NCI-H526 treated with DMSO at 0.1 percent for 48 hours (cell line): ENCODE data around the gene CERS6.
"Not testable (repeated sequence)": the region's sequence is repeated elsewhere in the genome, so short reads cannot be mapped to it uniquely, and the experiment has no call there.

Source experiments
- DNase-seq: peaks from one replicate; lab custom pipeline; 2025; lab: John Stamatoyannopoulos, UW

CERS6 gene

GRCh38 chr2:168501466-168502065, 45.5 kb downstream of the CERS6 start:
- DNase-seq, result no peak

GRCh38 chr2:168502852-168503251, 46.8 kb downstream of the CERS6 start:
- DNase-seq, result not testable (repeated sequence)

DNA sequence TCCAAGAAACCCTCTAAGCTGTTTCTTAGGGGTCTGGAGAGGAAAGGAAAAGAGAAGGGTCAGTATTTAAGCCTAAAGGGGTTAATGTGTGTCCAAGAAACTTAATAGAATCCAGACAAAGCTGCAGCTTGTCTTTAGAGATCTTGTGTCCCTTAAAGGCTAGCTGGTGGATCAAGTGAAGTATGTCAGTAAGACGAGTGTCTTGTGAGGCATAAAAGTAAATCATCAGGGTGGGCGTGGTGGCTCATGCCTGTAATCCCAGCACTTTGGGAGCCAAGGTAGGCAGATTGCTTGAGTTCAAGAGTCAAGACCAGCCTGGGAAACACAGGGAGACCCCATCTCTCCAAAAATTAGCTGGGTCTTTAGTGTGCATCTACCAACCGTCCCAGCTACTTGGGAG, 47.8 kb downstream of the CERS6 start:
- no peak for DNase-seq

- DNase-seq, result no peak
Observed at GRCh38 chr2:168504323-168504722, 48.3 kb downstream of the CERS6 start.

GRCh38 chr2:168510125-168510756, 54.2 kb downstream of the CERS6 start:
- no peak for DNase-seq

- no peak for DNase-seq
Observed at GRCh38 chr2:168514692-168515091, 58.6 kb downstream of the CERS6 start.

GRCh38 chr2:168515502-168515901, 59.4 kb downstream of the CERS6 start:
- DNase-seq, result no peak

- no peak for DNase-seq
Observed at GRCh38 chr2:168517816-168518215, 61.7 kb downstream of the CERS6 start.

GRCh38 chr2:168518555-168519066, 62.5 kb downstream of the CERS6 start:
- DNase-seq, result no peak

DNA sequence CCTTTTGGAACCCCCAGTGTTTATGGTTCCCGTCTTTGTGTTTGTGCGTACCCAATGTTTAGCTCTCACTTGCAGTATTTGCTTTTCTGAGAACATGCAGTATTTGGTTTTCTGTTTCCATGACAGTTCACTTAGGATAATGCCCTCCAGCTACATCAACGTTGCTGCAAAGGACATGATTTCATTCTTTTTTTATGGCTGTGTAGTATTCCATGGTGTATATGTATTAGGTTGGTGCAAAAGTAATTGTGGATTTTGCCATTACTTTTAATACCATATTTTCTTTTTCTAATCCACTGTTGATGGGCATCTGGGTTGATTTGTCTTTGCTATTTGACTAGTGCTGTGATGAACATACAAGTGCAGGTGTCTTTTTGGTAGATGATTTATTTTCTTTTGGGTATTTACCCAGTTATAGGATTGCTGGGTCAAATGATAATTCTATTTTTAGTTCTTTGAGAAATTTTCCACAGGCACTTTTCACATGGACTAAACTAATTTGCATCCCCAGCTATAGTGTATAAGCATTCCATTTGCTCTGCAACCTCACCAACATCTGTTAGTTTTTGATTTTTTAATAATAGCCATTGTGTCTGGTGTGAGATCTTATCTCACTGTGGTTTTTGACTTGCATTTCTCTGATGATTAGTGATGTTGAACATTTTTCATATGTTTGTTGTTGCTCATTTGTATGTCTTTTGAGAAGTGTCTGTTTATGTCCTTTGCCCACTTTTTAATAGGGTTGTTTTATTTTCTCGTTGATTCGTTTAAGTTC, 63.6 kb downstream of the CERS6 start:
- DNase-seq, result peak; percentile 40

- DNase-seq, result peak; percentile 51
Observed at GRCh38 chr2:168521053-168521741, 65.1 kb downstream of the CERS6 start.

DNA sequence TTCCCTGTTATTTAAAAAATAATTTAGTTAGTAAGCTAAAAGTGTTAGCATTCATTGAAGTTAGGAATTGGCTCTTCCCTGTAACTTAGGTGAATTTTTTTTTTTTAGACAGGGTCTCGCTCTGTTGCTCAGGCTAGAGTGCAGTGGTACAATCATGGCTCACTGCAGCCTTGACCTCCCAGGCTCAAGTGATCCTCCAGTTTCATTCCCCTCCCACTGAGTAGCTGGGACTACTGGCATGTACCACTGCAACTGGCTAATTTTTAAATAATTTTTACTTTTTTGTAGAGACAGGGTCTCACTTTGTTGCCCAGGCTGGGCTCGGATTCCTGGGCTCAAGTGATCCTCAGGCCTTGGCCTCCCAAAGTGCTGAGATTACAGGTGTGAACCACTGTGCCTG, 66.4 kb downstream of the CERS6 start:
- DNase-seq, result no peak

DNA sequence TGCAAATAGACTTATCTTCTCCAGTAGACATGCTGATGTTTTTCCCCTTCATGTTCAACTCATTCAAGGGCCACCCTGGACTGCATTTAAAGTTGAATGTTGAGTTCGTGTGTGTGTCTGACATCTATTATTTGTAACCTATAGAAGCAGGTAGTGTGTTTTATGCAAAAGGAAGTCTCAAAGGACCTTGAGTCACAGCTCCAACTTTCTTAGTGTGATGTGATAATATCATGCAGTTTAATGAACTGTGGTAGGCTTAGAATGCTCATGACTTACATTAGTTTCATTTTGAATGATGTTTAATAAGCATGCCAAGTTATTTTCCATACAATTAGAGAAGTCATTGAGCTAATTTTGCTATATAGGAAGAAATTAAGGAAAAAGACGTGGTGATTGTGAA, 67.9 kb downstream of the CERS6 start:
- DNase-seq, result no peak

DNA sequence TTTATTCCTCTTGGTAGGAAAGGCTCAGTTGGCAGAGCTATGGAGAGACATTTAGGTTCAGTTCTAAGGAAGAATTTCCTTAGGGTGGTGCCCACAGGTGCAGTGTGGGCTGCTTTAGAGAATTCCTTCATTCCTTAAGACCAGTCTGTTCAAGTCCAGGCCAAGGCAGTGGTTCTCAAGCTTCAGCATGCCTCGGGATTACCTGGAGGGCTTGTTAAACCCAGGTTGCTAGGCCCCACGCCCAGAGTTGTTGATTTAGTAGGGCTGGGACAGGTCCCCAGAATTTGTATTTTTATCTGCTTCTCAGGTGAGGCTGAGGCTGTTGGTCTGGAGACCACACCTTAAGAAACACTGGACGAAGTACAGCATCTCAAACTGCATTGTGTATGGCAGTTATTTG, 68.9 kb downstream of the CERS6 start:
- DNase-seq, result no peak

DNA sequence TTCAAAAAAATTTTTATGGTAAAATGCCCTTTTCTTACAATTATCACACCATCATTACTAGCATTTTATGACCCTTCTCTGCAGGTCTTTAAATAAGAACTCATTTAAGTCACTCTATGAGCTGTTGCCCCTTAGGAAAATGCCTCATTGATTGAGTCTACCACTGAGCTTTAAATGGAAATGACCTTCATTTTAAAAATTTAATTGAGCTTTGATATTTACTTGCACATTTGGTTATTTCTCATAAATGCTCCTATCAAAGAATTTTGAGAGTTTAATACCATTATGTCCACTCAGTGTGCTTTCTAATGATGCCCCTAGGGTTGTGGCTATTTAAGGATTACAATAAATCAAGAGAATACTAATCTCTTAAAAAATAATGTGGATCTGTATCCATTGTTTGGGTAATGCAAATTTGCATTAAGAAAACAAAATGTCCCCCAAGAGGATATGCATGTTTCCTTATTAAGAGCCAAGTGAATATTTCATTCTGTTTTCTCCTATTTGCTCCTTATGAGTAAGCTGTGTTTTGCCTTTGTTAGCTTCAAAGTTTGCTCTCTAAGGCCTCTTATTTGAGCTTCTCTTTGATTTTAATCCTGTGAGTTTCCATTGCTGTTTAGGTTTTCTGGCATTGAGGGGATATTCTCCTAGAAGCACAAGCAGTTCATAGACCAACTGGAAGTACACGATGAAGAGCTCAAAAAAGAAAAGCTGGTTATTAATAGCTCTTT, 69.8 kb downstream of the CERS6 start:
- no peak for DNase-seq

DNA sequence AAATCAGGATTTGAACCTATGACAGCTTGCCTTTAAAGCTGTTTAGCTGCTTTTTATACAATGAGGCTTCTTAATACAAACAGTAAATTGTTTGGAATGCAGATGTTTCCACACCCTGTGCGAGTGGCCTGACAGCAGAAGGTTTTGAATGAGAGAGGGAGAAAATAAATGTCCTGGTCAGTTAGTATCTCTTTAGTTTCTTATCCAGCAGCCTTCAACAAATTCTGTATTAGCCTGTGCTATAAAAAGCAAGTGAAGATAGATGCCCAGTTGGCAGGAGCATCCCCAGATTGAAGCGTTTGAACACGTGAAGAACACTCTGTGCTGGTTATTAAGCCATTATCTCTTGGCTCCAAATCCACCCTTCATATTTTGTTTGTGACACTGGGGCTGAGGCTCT, 70.6 kb downstream of the CERS6 start:
- DNase-seq, result no peak

DNA sequence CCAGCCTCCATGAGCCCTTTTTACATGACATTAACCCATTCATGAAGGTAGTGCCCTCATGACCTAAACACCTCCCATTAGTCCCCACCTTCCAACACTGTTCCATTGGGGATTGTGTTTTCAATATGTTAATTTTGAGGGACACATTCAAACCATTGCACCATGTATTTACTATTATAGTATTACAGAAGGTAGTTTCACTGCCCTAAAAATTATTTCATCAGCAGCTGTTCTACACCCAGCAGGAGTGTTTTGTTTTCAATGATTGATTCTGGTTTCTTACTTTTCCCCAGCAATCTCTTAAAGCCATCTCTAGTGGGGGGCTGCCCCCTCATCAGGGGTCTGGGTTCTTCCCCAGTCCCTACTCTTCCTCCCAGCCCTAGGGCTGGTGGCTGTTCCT, 71.9 kb downstream of the CERS6 start:
- DNase-seq, result no peak

DNA sequence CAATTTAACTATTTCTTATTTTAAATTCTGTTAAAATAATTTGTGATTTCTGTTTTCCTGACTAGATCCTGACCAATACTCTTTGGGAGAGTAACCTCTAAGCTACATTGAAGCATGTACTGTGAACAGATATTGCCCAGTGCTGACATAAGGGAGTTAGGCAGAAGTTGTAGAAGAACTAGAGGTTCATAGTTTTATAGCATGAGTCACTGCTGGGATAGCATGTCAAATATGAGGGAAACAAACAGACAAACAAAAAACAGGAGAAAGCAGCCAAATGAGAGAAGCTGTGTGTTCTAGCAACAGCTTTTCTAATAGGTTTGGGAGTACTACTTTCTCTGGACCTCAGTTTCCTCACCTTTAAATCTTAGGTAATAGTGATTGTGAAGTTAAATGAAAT, 72.4 kb downstream of the CERS6 start:
- no peak for DNase-seq

DNA sequence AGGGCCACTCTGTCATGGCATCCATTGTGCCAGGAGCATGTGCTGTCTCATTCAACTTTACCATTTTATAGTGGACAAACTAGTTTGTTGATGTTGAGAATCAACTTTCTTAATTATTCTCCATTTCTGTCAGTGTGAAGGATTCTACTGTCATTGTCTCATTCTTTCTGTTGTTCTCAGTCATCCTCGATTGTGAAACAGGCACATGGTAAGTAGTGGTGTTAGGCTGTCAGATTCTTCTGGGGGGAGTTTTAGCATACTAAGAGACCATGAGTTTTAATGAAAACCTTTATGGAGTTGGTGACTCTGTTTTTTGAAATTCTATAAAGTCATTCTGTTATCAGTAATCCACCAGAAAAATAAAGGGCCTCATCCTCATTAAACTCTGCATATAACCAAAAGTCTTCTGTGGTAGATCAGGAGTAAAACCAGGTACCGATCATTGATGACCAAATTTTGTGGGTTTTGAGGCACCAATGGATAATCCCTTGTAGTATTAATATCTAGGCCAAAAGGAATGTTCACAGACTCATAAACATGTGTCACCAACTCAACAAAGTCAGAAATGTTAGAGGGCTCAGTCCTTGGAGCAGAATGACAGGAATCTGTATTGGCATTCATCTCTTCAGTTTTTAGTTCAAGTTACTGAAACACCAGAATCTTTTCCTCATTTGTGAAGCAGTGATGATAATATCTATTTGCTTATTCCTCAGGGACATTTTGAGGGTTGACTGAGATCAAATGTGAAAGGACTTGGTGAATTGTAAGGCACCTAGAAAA, 73.2 kb downstream of the CERS6 start:
- no peak for DNase-seq

DNA sequence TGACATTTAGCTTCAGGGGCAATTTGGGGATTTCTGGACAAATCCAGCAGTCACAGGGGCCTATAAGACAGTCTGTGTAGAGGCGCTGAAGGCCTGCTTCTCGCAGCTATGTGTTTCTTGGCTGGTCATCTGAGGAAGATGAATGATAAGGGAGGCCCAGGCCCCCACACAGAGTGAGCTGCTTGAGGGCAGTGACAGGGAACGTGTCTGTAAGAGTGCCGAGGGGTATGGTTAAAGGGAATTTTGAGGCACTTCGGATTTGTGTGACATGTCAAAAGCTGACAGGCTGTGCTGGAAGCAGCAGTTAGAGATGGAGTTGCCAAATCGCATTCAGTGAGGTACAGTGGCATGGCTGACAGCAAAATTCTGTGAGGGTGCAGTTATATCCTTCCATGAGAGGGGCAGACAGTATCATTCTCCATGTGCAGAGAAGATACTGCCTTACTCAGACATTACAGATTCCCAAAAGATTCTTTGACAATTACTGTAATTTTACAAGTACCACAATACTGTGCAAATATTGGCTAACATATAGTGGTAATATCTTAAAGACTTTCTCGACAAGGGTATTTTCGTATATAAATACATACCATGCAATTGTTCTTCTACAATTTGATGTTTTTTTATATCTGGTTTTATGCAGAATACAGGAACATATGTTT, 74.0 kb downstream of the CERS6 start:
- peak; percentile 29 for DNase-seq
